A549 (cell line): ENCODE measurements around the gene PARP8. TPM values are rescaled to one million over a fixed set of nuclear protein-coding genes. Genes with fewer than 3 reads are reported as not detected.
"Not testable (repeated sequence)": the region's sequence is repeated elsewhere in the genome, so short reads cannot be mapped to it uniquely, and the experiment has no call there.

ENCODE experiments used
- ATAC-seq, 2 experiments: fragments of 200-7000 bp in 1 of 2; fragments of >200 bp in 1 of 2; cut with Nextera tagmentation in 1 of 2; cut with Tn5 transposase in 1 of 2; 3 replicates each; pipeline versions ENCODE4 v1.8.0 to v1.9.1; 2018 to 2020; ENCODE audit warnings: mild to moderate bottlenecking in 1 of 2, moderate library complexity in 1 of 2
- CTCF ChIA-PET: fragments of 300-600 bp; sonication (Branson Sonifier 250); formaldehyde crosslinking; extraction: SDS; loops from one replicate; lab custom pipeline; 2021; ENCODE audit warnings: antibody characterized with exemption, inconsistent platforms; lab: Yijun Ruan, JAX
- POLR2A ChIA-PET: fragments of 350-600 bp; formaldehyde crosslinking; extraction: SDS; loops from one replicate; lab custom pipeline; 2021; ENCODE audit warnings: antibody characterized with exemption, inconsistent platforms; lab: Yijun Ruan, JAX
- DNase-seq, 2 experiments: peaks; one replicate each; pipeline versions ENCODE4 v3.0.0 to v3.0.0-alpha.2; 2011 to 2016; ENCODE audit warnings: low read depth in 1 of 2, low spot score in 1 of 2
- FAIRE-seq: peaks from 2 replicates; lab custom pipeline; 2011; peaks lifted over from hg19 to GRCh38; lab: Jason Lieb, UNC
- H3K27ac ChIP-seq, 2 experiments: fragments of >200 bp; sonication (Bioruptor Twin); formaldehyde crosslinking; 3 replicates each; pipeline ENCODE4 v1.5.1; 2016 to 2017
- H3K4me1 ChIP-seq: fragments of >200 bp; sonication (Bioruptor Twin); formaldehyde crosslinking; 3 replicates; pipeline ENCODE4 v1.6.1; 2016
- H3K4me2 ChIP-seq: fragments of >200 bp; sonication (Bioruptor Twin); formaldehyde crosslinking; 3 replicates; pipeline ENCODE4 v1.6.1; 2016
- H3K4me3 ChIP-seq: fragments of >200 bp; sonication (Bioruptor Twin); formaldehyde crosslinking; 3 replicates; pipeline ENCODE4 v1.5.1; 2016
- H3K9me3 ChIP-seq: fragments of >200 bp; sonication (Bioruptor Twin); formaldehyde crosslinking; 3 replicates; pipeline ENCODE4 v1.6.1; 2016
- CBX2 ChIP-seq: fragments of 200-600 bp; sonication (generic); IDR thresholded peaks from 2 replicates; pipeline ENCODE4 v1.6.1; 2016; ENCODE audit warnings: low read depth, mild to moderate bottlenecking, borderline replicate concordance
- CEBPB ChIP-seq, 2 experiments: fragments of >200 bp in 1 of 2; sonication (Bioruptor Twin) in 1 of 2; formaldehyde crosslinking in 1 of 2; IDR thresholded peaks; 2 replicates each; pipeline ENCODE4 v1.6.1; 2012 to 2016
- CTCF ChIP-seq: fragments of >200 bp; sonication (Bioruptor Twin); formaldehyde crosslinking; IDR thresholded peaks from 3 replicates; pipeline ENCODE4 v1.5.1; 2016
- ESRRA ChIP-seq: fragments of 150-350 bp; IDR thresholded peaks from 2 replicates; pipeline ENCODE4 v1.6.1; 2014; ENCODE audit warnings: mild to moderate bottlenecking, low read length, borderline replicate concordance
- FOSB ChIP-seq: fragments of 250-450 bp; sonication (Bioruptor Pico); IDR thresholded peaks from 2 replicates; pipeline ENCODE4 v1.5.0; 2020; ENCODE audit warnings: mild to moderate bottlenecking, moderate library complexity
- FOXS1 ChIP-seq: fragments of 250-450 bp; sonication (Bioruptor Pico); IDR thresholded peaks from 2 replicates; pipeline ENCODE4 v1.5.0; 2020; ENCODE audit warnings: mild to moderate bottlenecking, moderate library complexity
- HES2 ChIP-seq: fragments of >200 bp; sonication (Bioruptor Twin); formaldehyde crosslinking; IDR thresholded peaks from 2 replicates; pipeline ENCODE4 v1.6.1; 2016
- HOXA7 ChIP-seq: fragments of 250-450 bp; sonication (Bioruptor Pico); IDR thresholded peaks from 2 replicates; pipeline ENCODE4 v1.5.0; 2020; ENCODE audit warnings: mild to moderate bottlenecking, moderate library complexity
- JUN ChIP-seq, 2 experiments: fragments of >200 bp; sonication (Bioruptor Twin); formaldehyde crosslinking; IDR thresholded peaks; 2 replicates in 1 of 2; 3 replicates in 1 of 2; pipeline ENCODE4 v1.6.1; 2016 to 2017
- KDM1A ChIP-seq: fragments of 200-600 bp; sonication (generic); IDR thresholded peaks from 2 replicates; pipeline ENCODE4 v1.6.1; 2016; ENCODE audit warnings: low read depth, mild to moderate bottlenecking
- MAFK ChIP-seq: fragments of 450-650 bp; IDR thresholded peaks from 2 replicates; pipeline ENCODE4 v1.6.1; 2014; ENCODE audit not compliant: partially characterized antibody
- MAX ChIP-seq: IDR thresholded peaks from 2 replicates; pipeline ENCODE4 v1.6.1; 2012
- MAZ ChIP-seq: fragments of 150-350 bp; IDR thresholded peaks from 2 replicates; pipeline ENCODE4 v1.6.1; 2014; ENCODE audit warnings: antibody characterized with exemption, low read depth, low read length, borderline replicate concordance
- NPAS2 ChIP-seq: fragments of 250-450 bp; sonication (Bioruptor Pico); IDR thresholded peaks from 2 replicates; pipeline ENCODE4 v1.8.0; 2022; ENCODE audit warnings: mild to moderate bottlenecking, moderate library complexity, borderline replicate concordance
- PHF8 ChIP-seq: fragments of 200-600 bp; sonication (generic); IDR thresholded peaks from 2 replicates; pipeline ENCODE4 v1.6.1; 2016; ENCODE audit warnings: low read depth, mild to moderate bottlenecking, antibody characterized with exemption, moderate library complexity, borderline replicate concordance
- POLR2AphosphoS2 ChIP-seq: conservative IDR thresholded peaks from 2 replicates; pipeline ENCODE4 v1.6.1; 2012; ENCODE audit warnings: low read length, improper control_type of control experiment, inconsistent platforms
- RAD21 ChIP-seq, 2 experiments: fragments of >200 bp in 1 of 2; sonication (Bioruptor Twin) in 1 of 2; formaldehyde crosslinking in 1 of 2; IDR thresholded peaks in 1 of 2; conservative IDR thresholded peaks in 1 of 2; 2 replicates in 1 of 2; 3 replicates in 1 of 2; pipeline ENCODE4 v1.6.1; 2012 to 2018; ENCODE audit warnings: inconsistent platforms in 1 of 2
- RARB ChIP-seq: fragments of 250-450 bp; sonication (Bioruptor Pico); IDR thresholded peaks from 2 replicates; pipeline ENCODE4 v1.8.0; 2021; ENCODE audit warnings: mild to moderate bottlenecking, moderate library complexity
- RFX5 ChIP-seq: fragments of 450-650 bp; IDR thresholded peaks from 2 replicates; pipeline ENCODE4 v1.7.1; 2014; ENCODE audit warnings: antibody characterized with exemption, mild to moderate bottlenecking, moderate library complexity
- RNF2 ChIP-seq: fragments of 200-600 bp; sonication (generic); IDR thresholded peaks from 2 replicates; pipeline ENCODE4 v1.6.1; 2016; ENCODE audit warnings: low read depth, mild to moderate bottlenecking, antibody characterized with exemption, moderate library complexity, borderline replicate concordance
- SMC3 ChIP-seq: fragments of >200 bp; sonication (Bioruptor Twin); formaldehyde crosslinking; IDR thresholded peaks from 3 replicates; pipeline ENCODE4 v1.6.1; 2018; ENCODE audit warnings: inconsistent platforms
- SREBF2 ChIP-seq: fragments of 450-650 bp; IDR thresholded peaks from 2 replicates; pipeline ENCODE4 v1.6.1; 2014; ENCODE audit warnings: mild to moderate bottlenecking, moderate library complexity
- ZC3H11A ChIP-seq: fragments of 450-650 bp; IDR thresholded peaks from 2 replicates; pipeline ENCODE4 v1.6.1; 2014; ENCODE audit warnings: antibody characterized with exemption, mild to moderate bottlenecking
- ZNF302 ChIP-seq: fragments of 250-450 bp; sonication (Bioruptor Pico); IDR thresholded peaks from 2 replicates; pipeline ENCODE4 v1.9.0; 2021; ENCODE audit warnings: inconsistent platforms, mild to moderate bottlenecking, moderate library complexity
- ZSCAN20 ChIP-seq: fragments of 250-450 bp; sonication (Bioruptor Pico); IDR thresholded peaks from 2 replicates; pipeline ENCODE4 v1.8.0; 2022; ENCODE audit warnings: mild to moderate bottlenecking, moderate library complexity
- WGBS: methylation state at CpG from one replicate; pipeline ENCODE4 v1.1.6; 2017; ENCODE audit errors: missing lambda C conversion rate; 5-methylcytosine and 5-hydroxymethylcytosine counted together
- polyA plus RNA-seq, 4 experiments: library from polyadenylated mRNA; depleted of rRNA in 3 of 4; stranded (reverse); fragments of >200 nt; fragmentation: RNase III in 1 of 4; extraction: RNeasy Plus Mini Kit Qiagen cat#74134 plus additional on column Dnase treatment in 1 of 4; gene quantifications; 2 replicates in 3 of 4; 3 replicates in 1 of 4; pipeline ENCODE4 v1.2.3, GENCODE V29; 2011 to 2017

Gene PARP8
- polyA plus RNA-seq, 2 of the 4 experiments (the other 2 are of a cell fraction) = 0.01 to 0.48 TPM

GRCh38 chr5:50770441-50770840 is 104.0 kb downstream of the PARP8 start:
- ChIA-PET POLR2A (no interaction called here), CTCF (no interaction called here)
- H3K4me1 ChIP-seq = no peaks in the 10 kb centered on the region
- DNase-seq (no peak), FAIRE-seq (no peak), ATAC-seq (no peak)
- H3K4me2 ChIP-seq = no peak overlapping the region
- H3K4me3 ChIP-seq = no peak overlapping the region
- 29% methylated on average over 3 of the region's 3 CpGs for WGBS
- H3K9me3 ChIP-seq = no peaks in the 10 kb centered on the region
- TF ChIP-seq POLR2AphosphoS2 = no peak
- TF ChIP-seq SREBF2 = no peak
- TF ChIP-seq KDM1A = no peak
- TF ChIP-seq ESRRA = no peak
- no peak for TF ChIP-seq MAZ
- no peak for TF ChIP-seq ZNF302 (CRISPR knock-in tag)
- TF ChIP-seq FOSB = no peak
- no peak for TF ChIP-seq HES2
- no peak overlapping the region for H3K27ac ChIP-seq

GRCh38 chr5:50774446-50775175 is 108.2 kb downstream of the PARP8 start:
- DNase-seq, POLR2A ChIA-PET, H3K4me3 ChIP-seq, H3K27ac ChIP-seq, H3K4me1 ChIP-seq, CTCF ChIA-PET, H3K4me2 ChIP-seq, ATAC-seq, H3K9me3 ChIP-seq, FAIRE-seq: not testable (repeated sequence)
- WGBS = 84% methylated on average over 7 of the region's 51 CpGs

GRCh38 chr5:50786073-50786472 is 119.6 kb downstream of the PARP8 start:
- no peaks in the 10 kb centered on the region for H3K4me1 ChIP-seq
- H3K4me2 ChIP-seq = no peak overlapping the region
- no peaks in the 10 kb centered on the region for H3K9me3 ChIP-seq
- POLR2A ChIA-PET = no interaction called here
- H3K27ac ChIP-seq = no peak overlapping the region
- ATAC-seq (no peak), FAIRE-seq (no peak), DNase-seq (no peak)
- H3K4me3 ChIP-seq = no peak overlapping the region
- CTCF ChIA-PET = interaction anchor here (0.7 kb wide), 1 partner anchor 149 kb away, joined by 3 read pairs; no protein-coding TSS in a partner anchor
- TF ChIP-seq CEBPB (IDR thresholded peaks at IDR 0.05) (no peak), NPAS2 (CRISPR knock-in tag) (no peak), RNF2 (no peak), ZC3H11A (no peak), RARB (CRISPR knock-in tag) (no peak), CBX2 (no peak), MAFK (no peak), HOXA7 (CRISPR knock-in tag) (no peak), RFX5 (no peak), ZSCAN20 (no peak), SMC3 (no peak), FOXS1 (CRISPR knock-in tag) (no peak), PHF8 (no peak), ESRRA (no peak), JUN (IDR thresholded peaks at IDR 0.05) (no peak), RAD21 (conservative IDR thresholded peaks at IDR 0.05 in 1 of 2, IDR thresholded peaks at IDR 0.05 in 1 of 2) (no peak), MAX (no peak), CTCF (no peak)
